ENCODE results near the gene HIVEP2.

HIVEP2 gene

DNA sequence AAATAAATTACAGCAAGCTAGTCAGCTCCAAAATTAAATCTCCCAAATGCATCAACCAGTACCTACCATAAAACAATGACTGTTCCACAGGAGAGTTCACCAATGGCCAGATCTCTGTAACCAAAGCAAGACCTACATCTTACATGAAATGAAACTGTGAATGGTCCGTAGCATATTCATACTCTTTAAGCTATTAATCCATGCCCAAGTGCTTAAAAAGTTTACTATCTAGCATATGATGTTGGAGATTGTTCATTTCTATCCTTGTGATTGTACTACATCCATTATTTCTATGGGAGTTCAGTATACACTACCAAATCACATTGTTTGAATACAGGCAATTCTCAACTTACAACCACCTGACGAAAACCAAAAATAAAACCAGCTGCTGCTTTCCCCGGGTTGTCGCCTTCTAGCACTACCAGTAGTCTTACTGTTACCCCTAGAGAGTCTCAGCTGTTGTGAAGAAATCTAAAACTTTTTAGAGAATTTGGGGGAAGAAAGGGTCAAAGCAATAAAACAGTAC is 38.0 kb downstream of the HIVEP2 start:
- Histone ChIP-seq H3K9me3 (ENCODE audit: control insufficient read depth, insufficient read depth, low read depth, low read length) (no peaks in the 10 kb centered on the region), H3K4me1 (ENCODE audit: control insufficient read depth, insufficient read depth, low read length) (peaks cover 15% of the 10 kb centered on the region; the same call in 1 of the 2 replicates), H3K36me3 (ENCODE audit: control insufficient read depth, insufficient read depth, low read length) (no peaks in the 10 kb centered on the region), H3K9ac (ENCODE audit: low read length) (no peak overlapping the region), H3K27me3 (ENCODE audit: control insufficient read depth, insufficient read depth, low read length) (no peaks in the 10 kb centered on the region), H3K4me3 (ENCODE audit: low read depth, low read length) (no peak overlapping the region), H3K27ac (ENCODE audit: low read depth, low read length) (no peak overlapping the region)

- Histone ChIP-seq H3K27me3 (ENCODE audit: control insufficient read depth, insufficient read depth, low read length) (no peaks in the 10 kb centered on the region), H3K4me1 (ENCODE audit: control insufficient read depth, insufficient read depth, low read length) (peaks cover 13% of the 10 kb centered on the region), H3K9ac (ENCODE audit: low read length) (no peak overlapping the region), H3K4me3 (ENCODE audit: low read depth, low read length) (no peak overlapping the region), H3K27ac (ENCODE audit: low read depth, low read length) (no peak overlapping the region), H3K9me3 (ENCODE audit: control insufficient read depth, insufficient read depth, low read depth, low read length) (no peaks in the 10 kb centered on the region), H3K36me3 (ENCODE audit: control insufficient read depth, insufficient read depth, low read length) (no peaks in the 10 kb centered on the region)
These were observed 41.2 kb downstream of the HIVEP2 start for GRCh38 chr6:142903812-142904211.

DNA sequence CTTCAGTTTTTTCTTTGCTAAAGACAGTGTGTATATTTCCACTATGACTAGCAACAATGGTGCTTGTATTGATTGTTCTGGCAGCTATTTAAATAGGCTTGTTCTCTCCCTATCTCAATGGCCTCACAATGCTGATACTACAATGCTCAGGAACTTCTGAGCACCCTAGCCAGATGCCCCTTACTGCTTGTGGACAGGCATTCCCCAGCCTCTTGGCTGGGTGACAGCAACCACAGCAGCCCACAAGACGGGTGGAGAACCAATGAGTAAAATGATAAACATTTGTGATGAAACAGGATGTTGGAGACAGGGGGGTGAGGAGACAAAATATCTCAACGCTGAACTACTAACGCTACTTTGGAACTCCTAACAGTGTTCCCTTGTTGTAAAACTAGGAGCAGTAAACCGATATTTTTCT is 42.3 kb downstream of the HIVEP2 start:
- H3K27me3 ChIP-seq (ENCODE audit: control insufficient read depth, insufficient read depth, low read length), result no peaks in the 10 kb centered on the region
- H3K27ac ChIP-seq (ENCODE audit: low read depth, low read length), result no peak overlapping the region
- no peak overlapping the region for H3K4me3 ChIP-seq (ENCODE audit: low read depth, low read length)
- no peaks in the 10 kb centered on the region for H3K36me3 ChIP-seq (ENCODE audit: control insufficient read depth, insufficient read depth, low read length)
- peaks cover 13% of the 10 kb centered on the region for H3K4me1 ChIP-seq (ENCODE audit: control insufficient read depth, insufficient read depth, low read length)
- H3K9me3 ChIP-seq (ENCODE audit: control insufficient read depth, insufficient read depth, low read depth, low read length), result no peaks in the 10 kb centered on the region
- no peak overlapping the region for H3K9ac ChIP-seq (ENCODE audit: low read length)

DNA sequence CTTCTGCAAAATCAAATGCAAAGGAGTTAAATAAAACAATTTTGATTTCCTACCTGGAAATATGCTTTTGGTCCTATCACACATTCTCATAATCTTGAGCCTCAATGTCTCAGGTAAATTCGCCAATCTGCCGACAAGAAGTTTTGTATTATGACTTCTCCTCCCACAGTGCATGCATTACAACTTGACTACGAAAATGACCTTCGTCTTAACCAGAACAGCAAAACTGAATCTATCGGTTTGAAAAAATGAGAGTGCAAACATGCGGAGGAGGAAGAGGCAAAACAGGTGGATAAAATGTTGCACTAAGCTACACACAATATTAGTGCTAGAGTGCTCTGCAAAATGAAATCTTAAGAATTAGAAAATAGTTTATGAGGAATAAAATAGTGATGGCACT is 43.4 kb downstream of the HIVEP2 start:
- H3K36me3 ChIP-seq (ENCODE audit: control insufficient read depth, insufficient read depth, low read length), result no peaks in the 10 kb centered on the region
- no peak overlapping the region for H3K4me3 ChIP-seq (ENCODE audit: low read depth, low read length)
- peaks cover 10% of the 10 kb centered on the region for H3K4me1 ChIP-seq (ENCODE audit: control insufficient read depth, insufficient read depth, low read length)
- H3K9ac ChIP-seq (ENCODE audit: low read length), result no peak overlapping the region
- no peaks in the 10 kb centered on the region for H3K27me3 ChIP-seq (ENCODE audit: control insufficient read depth, insufficient read depth, low read length)
- H3K9me3 ChIP-seq (ENCODE audit: control insufficient read depth, insufficient read depth, low read depth, low read length), result no peaks in the 10 kb centered on the region
- no peak overlapping the region for H3K27ac ChIP-seq (ENCODE audit: low read depth, low read length)

GRCh38 chr6:142900227-142900971 is 44.6 kb downstream of the HIVEP2 start:
- Histone ChIP-seq H3K4me3 (ENCODE audit: low read depth, low read length) (no peak overlapping the region), H3K27me3 (ENCODE audit: control insufficient read depth, insufficient read depth, low read length) (no peaks in the 10 kb centered on the region), H3K36me3 (ENCODE audit: control insufficient read depth, insufficient read depth, low read length) (no peaks in the 10 kb centered on the region), H3K4me1 (ENCODE audit: control insufficient read depth, insufficient read depth, low read length) (peaks cover 10% of the 10 kb centered on the region), H3K9me3 (ENCODE audit: control insufficient read depth, insufficient read depth, low read depth, low read length) (no peaks in the 10 kb centered on the region), H3K27ac (ENCODE audit: low read depth, low read length) (no peak overlapping the region), H3K9ac (ENCODE audit: low read length) (no peak overlapping the region)

DNA sequence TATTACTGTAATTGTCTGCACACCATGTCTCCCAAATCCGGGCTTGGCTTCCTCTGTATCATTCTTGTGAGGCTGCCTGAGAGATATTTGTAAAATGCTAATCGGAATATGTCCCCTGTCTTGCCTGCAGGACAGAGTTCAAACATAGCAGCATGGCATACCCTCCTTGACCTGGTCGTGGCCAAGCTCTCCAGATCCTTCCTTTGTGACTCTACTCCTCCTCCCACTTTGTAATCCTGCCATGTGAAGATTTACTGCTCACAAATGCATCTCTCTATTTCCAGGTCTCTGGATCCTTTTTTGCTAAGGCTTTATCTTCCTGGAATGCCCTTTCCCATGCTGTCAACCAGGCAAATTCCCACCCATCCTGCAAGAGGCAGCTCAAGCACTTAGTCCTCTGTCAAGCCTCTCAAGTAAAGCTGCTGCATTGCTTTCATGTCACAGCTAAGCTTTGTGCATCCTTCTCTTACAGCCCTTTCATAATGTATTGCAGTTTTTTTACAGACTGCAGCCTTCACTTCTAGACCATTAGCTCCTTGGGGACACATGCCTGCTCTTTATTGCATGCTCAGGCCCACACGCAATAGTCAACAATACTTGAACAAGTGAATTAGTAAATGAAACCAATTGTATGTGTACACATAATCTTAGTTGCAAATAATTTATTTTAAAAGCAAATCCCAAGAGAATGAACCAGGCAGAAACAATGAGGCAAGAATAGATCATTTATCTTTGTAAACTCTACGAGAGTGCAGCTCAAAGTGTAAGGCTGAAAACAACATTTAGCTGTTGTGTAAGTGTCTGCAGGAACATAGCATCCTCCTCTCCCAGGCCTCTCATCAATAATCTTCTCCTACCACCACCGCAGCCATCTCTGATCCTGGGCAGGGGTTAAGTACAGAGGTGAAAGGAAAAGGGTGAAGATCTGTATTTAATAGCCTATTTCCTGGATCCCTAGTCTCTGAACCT is 45.8 kb downstream of the HIVEP2 start:
- H3K36me3 ChIP-seq (ENCODE audit: control insufficient read depth, insufficient read depth, low read length), result no peaks in the 10 kb centered on the region
- H3K27ac ChIP-seq (ENCODE audit: low read depth, low read length), result no peak overlapping the region
- no peaks in the 10 kb centered on the region for H3K27me3 ChIP-seq (ENCODE audit: control insufficient read depth, insufficient read depth, low read length)
- peaks cover 10% of the 10 kb centered on the region for H3K4me1 ChIP-seq (ENCODE audit: control insufficient read depth, insufficient read depth, low read length)
- H3K9ac ChIP-seq (ENCODE audit: low read length), result no peak overlapping the region
- H3K4me3 ChIP-seq (ENCODE audit: low read depth, low read length), result no peak overlapping the region
- H3K9me3 ChIP-seq (ENCODE audit: control insufficient read depth, insufficient read depth, low read depth, low read length), result no peaks in the 10 kb centered on the region

DNA sequence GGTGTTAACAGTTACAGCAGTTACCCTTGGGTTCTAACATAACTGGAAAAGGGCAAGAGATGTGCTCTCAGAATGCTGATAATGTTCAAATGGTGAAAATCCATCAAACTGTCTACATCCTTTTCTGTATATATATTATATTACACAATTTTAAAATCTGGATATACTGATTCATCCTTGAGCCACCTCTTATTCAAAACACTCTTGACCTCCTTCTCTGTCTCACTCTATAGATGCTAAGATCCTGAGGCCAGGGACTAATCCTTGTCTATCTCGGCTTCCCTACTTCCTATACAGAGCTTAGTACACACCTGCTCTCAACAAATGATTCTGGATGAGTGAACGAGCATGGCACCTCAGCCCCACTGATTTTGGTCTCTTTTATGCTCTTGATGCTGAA is 47.3 kb downstream of the HIVEP2 start:
- Histone ChIP-seq H3K27ac (ENCODE audit: low read depth, low read length) (no peak overlapping the region), H3K9me3 (ENCODE audit: control insufficient read depth, insufficient read depth, low read depth, low read length) (no peaks in the 10 kb centered on the region), H3K4me1 (ENCODE audit: control insufficient read depth, insufficient read depth, low read length) (peaks cover 10% of the 10 kb centered on the region), H3K36me3 (ENCODE audit: control insufficient read depth, insufficient read depth, low read length) (no peaks in the 10 kb centered on the region), H3K9ac (ENCODE audit: low read length) (no peak overlapping the region), H3K27me3 (ENCODE audit: control insufficient read depth, insufficient read depth, low read length) (no peaks in the 10 kb centered on the region), H3K4me3 (ENCODE audit: low read depth, low read length) (no peak overlapping the region)

DNA sequence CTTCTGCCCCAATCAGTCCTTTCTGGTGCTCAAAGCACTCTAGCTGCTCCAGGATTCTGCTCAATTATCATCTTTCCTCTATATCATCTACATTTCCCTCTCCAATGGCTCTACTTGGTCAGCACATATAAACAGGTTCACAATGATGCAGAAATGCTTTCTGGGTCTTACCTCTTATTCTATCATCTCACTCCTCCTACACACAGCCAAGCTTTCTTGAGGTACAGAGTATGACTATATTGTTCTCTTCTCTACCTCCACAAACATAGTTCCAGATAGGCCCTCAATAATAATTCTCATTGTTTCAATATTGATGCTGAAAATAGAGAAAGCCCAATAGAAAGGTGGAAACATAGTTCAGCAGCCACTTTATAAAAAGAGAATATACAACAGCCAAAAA is 48.2 kb downstream of the HIVEP2 start:
- Histone ChIP-seq H3K36me3 (ENCODE audit: control insufficient read depth, insufficient read depth, low read length) (no peaks in the 10 kb centered on the region), H3K4me3 (ENCODE audit: low read depth, low read length) (no peak overlapping the region), H3K27ac (ENCODE audit: low read depth, low read length) (no peak overlapping the region), H3K4me1 (ENCODE audit: control insufficient read depth, insufficient read depth, low read length) (peaks cover 10% of the 10 kb centered on the region), H3K9me3 (ENCODE audit: control insufficient read depth, insufficient read depth, low read depth, low read length) (no peaks in the 10 kb centered on the region), H3K27me3 (ENCODE audit: control insufficient read depth, insufficient read depth, low read length) (no peaks in the 10 kb centered on the region), H3K9ac (ENCODE audit: low read length) (no peak overlapping the region)

GRCh38 chr6:142893088-142893487 is 51.9 kb downstream of the HIVEP2 start:
- Histone ChIP-seq H3K27ac (ENCODE audit: low read depth, low read length) (no peak overlapping the region), H3K4me3 (ENCODE audit: low read depth, low read length) (no peak overlapping the region), H3K9me3 (ENCODE audit: control insufficient read depth, insufficient read depth, low read depth, low read length) (no peaks in the 10 kb centered on the region), H3K9ac (ENCODE audit: low read length) (no peak overlapping the region), H3K27me3 (ENCODE audit: control insufficient read depth, insufficient read depth, low read length) (no peaks in the 10 kb centered on the region), H3K36me3 (ENCODE audit: control insufficient read depth, insufficient read depth, low read length) (no peaks in the 10 kb centered on the region), H3K4me1 (ENCODE audit: control insufficient read depth, insufficient read depth, low read length) (no peaks in the 10 kb centered on the region)

- Histone ChIP-seq H3K36me3 (ENCODE audit: control insufficient read depth, insufficient read depth, low read length) (no peaks in the 10 kb centered on the region), H3K27ac (ENCODE audit: low read depth, low read length) (no peak overlapping the region), H3K4me1 (ENCODE audit: control insufficient read depth, insufficient read depth, low read length) (no peaks in the 10 kb centered on the region), H3K9ac (ENCODE audit: low read length) (no peak overlapping the region), H3K4me3 (ENCODE audit: low read depth, low read length) (no peak overlapping the region), H3K9me3 (ENCODE audit: control insufficient read depth, insufficient read depth, low read depth, low read length) (no peaks in the 10 kb centered on the region), H3K27me3 (ENCODE audit: control insufficient read depth, insufficient read depth, low read length) (no peaks in the 10 kb centered on the region)
These were observed 52.5 kb downstream of the HIVEP2 start for GRCh38 chr6:142892254-142893021.

Data from HUES6 (cell line).